ENCODE results near the gene ZNF451. TPM values are rescaled to one million over a fixed set of nuclear protein-coding genes. Genes with fewer than 3 reads are reported as not detected.

ZNF451 gene
- total RNA-seq, 1 experiment from 2014 or later, result 21.4 TPM

Other genes with a start within 250 kb of the ZNF451 start
- 7.7 and 25.6 TPM in 2 replicates for gene BEND6, start 135.1 kb upstream of the ZNF451 start, total RNA-seq (2014; rRNA removed; shearing (Covaris generic); ENCODE audit: low replicate concordance)
- gene KIAA1586, start 43.5 kb upstream of the ZNF451 start, total RNA-seq (2014; rRNA removed; shearing (Covaris generic); ENCODE audit: low replicate concordance), result 6.9 and 28.4 TPM in 2 replicates
- gene BAG2, start 82.1 kb downstream of the ZNF451 start, total RNA-seq (2014; rRNA removed; shearing (Covaris generic); ENCODE audit: low replicate concordance), result 23.6 and 39.0 TPM in 2 replicates
- gene RAB23, start 132.1 kb downstream of the ZNF451 start, total RNA-seq (2014; rRNA removed; shearing (Covaris generic); ENCODE audit: low replicate concordance), result 17.0 and 25.2 TPM in 2 replicates
- gene PRIM2, start 227.4 kb downstream of the ZNF451 start, total RNA-seq (2014; rRNA removed; shearing (Covaris generic); ENCODE audit: low replicate concordance), result 78.5 and 81.3 TPM in 2 replicates

Data from Caki2 (cell line).